HG02588 (cell line): Measurements from ENCODE around the gene ATP2B2.
"Not testable (repeated sequence)": the region's sequence is repeated elsewhere in the genome, so short reads cannot be mapped to it uniquely, and the experiment has no call there.

Source experiments
- ATAC-seq: cut with Tn5 transposase; IDR thresholded peaks from one replicate; pipeline ENCODE4 v1.9.1; 2021; ENCODE audit warnings: mild to moderate bottlenecking, moderate library complexity; ENCODE audit not compliant: unreplicated experiment

The ATP2B2 gene

GRCh38 chr3:10387881-10388609 is 117.3 kb downstream of the ATP2B2 start:
- ATAC-seq, result no peak

DNA sequence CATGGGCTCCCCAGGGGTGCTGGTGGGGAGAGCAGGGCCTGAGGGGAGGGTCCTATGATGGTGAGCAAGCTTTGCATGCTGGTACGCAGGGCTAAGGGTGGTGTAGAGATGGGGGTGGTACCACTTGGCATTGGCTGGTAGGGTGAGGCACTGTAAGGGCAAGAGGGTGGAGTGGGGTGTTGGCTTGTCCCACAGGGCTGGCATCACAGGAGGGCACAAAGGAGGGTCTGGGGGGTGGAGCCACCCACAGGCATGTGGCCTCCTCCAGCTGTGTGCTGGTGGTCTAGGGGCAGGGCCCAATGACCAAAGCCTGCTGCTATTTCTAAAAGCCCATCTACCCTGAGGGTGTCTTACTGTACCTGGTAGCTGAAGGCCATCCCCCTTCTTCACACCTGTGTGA is 119.3 kb downstream of the ATP2B2 start:
- no peak for ATAC-seq

DNA sequence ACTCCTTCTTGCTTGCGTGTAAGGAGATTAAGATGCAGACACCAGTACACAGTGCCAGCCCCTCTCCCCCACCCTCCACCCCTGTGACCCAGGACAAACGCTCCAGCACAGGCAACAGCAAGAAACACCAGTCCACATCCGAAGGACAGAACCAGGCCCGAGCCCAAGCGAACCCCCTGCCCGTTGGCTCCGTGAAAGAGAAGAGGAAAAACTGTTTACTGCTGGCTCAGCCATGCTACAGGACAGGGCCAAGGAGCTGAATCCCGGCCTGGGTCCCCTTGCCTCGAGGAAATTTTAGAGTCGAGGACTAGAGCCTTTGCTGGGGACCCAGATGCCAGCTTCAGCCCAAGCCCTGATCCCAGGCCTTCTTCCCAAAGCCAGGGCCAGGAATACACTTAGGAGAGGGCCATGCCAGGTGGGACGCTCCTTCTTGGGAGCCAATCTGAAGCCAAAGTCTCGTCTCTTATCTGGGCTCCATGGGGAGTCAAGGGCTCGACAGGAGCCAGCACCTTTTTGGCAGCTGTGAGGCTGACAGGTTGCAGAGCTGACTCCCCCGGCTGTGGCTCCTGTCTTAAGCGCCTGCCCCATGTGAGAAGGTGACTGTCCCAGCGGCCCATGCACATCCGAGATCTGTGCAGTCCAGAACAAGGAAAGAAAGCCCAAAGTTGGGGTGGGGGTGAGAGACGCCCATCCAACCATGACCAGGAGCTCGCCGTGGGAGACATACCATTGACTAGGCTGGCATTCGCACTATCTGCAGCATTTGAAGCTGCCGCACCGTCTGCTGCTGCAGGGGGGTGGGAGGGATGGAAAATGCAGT is 120.6 kb downstream of the ATP2B2 start:
- no peak for ATAC-seq

GRCh38 chr3:10383850-10384248 is 121.5 kb downstream of the ATP2B2 start:
- no peak for ATAC-seq

- ATAC-seq, result no peak
These were observed 122.2 kb downstream of the ATP2B2 start for GRCh38 chr3:10382892-10383849.

- ATAC-seq, result not testable (repeated sequence)
These were observed 122.9 kb downstream of the ATP2B2 start for GRCh38 chr3:10382445-10382844.

DNA sequence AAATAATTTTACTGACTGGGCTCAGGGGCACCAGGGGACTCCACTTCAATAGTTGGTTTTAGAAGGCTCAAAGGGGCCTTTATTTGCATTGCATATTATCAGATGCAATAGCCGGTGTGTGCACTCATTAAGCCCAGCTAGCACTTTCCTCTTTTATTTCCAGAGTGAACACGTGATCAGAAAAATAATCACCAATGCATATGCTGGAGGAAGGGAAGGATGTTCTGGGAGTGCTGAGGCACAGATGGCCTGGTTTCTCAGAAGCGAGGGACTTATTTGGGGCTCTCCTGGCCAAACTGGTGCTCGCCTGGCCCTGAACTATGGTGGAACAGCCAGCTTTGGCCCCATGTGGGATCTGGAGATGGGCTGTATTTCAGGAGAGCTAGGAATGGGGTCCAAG is 124.0 kb downstream of the ATP2B2 start:
- ATAC-seq, result no peak

GRCh38 chr3:10380906-10381305 is 124.5 kb downstream of the ATP2B2 start:
- no peak for ATAC-seq

DNA sequence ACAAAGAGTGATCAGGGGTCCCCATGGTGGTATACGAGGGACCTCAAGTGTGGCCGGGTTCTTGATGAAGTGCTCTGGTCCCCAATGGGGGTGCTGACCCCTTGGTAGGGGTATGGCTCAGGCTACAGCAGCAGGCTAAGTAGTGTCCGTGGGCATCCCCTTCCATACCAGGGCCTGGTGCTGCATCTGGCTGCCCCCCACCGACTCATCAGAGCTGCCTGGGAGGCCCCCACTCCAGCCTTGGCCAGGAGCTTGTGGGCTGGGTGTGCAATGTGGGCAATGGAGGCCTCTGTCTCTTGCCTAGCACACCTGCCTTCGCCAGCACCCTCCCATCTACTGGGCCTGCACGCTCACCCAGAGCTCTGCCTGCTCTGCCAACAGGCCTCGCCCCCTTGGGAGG is 125.4 kb downstream of the ATP2B2 start:
- ATAC-seq, result no peak

- ATAC-seq, result no peak
These were observed 126.2 kb downstream of the ATP2B2 start for GRCh38 chr3:10379161-10379560.

DNA sequence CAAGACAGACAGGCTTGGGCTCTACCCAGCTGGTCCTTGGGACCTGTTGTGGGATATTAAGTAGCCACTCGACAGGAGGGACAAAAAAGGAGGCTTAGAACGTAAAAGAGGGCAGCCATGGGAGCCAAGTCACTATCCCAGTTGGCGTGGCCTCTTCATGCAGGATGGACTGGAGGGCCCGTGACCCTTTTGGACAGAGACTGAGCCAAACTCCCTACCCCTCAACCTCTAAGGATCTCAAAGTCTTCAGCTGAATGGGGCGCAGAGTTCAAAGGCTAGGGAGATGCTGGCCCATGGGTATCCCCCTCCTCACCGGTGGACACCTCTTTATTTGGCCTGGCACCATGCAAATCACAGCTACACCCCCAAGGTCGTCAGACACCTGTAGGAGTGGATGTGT is 126.6 kb downstream of the ATP2B2 start:
- ATAC-seq, result no peak

GRCh38 chr3:10378246-10378645 is 127.1 kb downstream of the ATP2B2 start:
- no peak for ATAC-seq

- ATAC-seq, result no peak
These were observed 128.1 kb downstream of the ATP2B2 start for GRCh38 chr3:10377148-10377725.

- no peak for ATAC-seq
These were observed 129.0 kb downstream of the ATP2B2 start for GRCh38 chr3:10376353-10376752.

- no peak for ATAC-seq
These were observed 129.9 kb downstream of the ATP2B2 start for GRCh38 chr3:10375296-10376053.

GRCh38 chr3:10374311-10374710 is 131.1 kb downstream of the ATP2B2 start:
- no peak for ATAC-seq

- ATAC-seq, result no peak
These were observed 131.6 kb downstream of the ATP2B2 start for GRCh38 chr3:10373686-10374261.

GRCh38 chr3:10371789-10372188 is 133.6 kb downstream of the ATP2B2 start:
- no peak for ATAC-seq

DNA sequence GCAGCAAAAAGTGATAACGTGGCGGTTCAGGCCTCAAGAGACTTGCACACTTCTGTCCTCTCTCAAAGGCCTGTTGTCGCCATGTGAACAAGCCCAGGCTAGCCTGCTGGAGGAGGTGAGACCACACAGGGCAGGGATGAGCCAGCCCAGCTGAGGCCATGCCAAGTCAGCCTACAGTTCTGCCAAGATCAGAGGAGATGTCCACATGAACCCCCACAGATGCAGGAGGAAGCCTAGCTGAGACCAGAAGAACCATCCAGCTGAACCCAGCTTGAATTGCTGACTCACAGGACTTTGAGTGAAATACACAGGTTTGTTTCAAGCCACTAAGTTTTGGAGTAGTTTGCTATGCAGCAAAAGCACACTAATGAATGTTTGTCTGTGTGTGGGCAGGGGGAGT is 134.2 kb downstream of the ATP2B2 start:
- no peak for ATAC-seq

DNA sequence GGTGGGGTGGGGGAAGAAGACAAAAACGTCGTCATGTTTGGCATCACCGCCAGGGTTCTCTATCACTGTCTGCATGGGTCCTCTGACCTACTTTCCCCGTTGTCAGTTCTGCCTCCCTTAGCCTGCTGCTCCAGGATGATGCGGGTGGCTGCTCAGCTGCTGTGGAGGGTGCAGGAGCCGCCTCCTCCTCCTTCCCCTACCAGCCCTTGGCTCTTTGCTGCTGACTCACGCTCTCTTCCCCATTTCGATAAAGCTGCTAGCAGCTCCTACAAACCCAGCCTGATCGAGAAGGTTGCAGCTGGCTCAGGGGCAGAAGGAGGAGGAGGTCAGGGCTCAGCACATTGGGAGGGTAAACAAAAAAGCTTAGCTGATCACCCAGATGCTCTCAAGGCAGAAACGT is 135.0 kb downstream of the ATP2B2 start:
- no peak for ATAC-seq
